GM11168 (cell line): ENCODE results near the gene TMEM198.

Experiments
- in situ Hi-C: fragments of 300-500 bp; cut with MboI; formaldehyde crosslinking; loops from one replicate; pipeline ENCODE4 v1.12.0; 2022; ENCODE audit warnings: low sequenced_read_pairs; ENCODE audit not compliant: unreplicated experiment

Gene TMEM198

DNA sequence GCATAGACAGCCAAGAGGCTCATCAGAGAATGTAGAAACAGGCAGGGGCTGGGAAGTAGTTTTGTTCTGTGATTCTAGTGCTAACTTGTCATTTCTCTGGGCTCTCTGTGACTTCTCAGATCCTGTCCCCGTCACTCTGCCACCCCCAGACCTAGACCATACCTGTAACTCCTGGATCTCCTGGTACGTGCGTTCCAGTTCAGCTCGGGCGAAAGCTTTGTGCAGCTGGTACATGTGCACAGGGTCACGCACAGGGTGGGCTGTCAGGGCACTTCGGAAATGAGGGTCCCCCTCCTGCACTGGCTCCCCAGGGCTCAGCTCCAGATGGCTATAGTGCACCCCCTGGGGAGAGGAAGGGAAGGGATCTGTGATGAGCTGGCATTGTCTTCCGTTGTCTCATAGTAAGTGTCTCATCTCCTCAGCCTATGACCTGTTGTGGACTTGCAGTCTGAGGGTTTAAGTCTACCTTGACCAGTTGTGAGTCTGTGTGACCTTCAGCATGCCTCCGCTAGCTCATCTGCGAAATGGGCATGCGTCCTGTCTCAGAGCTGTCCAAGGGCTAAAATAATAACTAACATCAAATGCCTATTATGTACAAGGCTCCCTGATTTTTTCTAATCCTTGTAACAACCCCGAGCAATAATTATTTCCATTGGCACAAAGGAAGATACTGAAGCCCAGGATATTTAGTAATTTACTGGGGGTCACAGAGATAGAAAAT is 2.9 kb upstream of the TMEM198 start:
- in situ Hi-C loops: loop anchor here (10.0 kb wide), 1 partner anchor 104 kb away; no protein-coding TSS in a partner anchor

DNA sequence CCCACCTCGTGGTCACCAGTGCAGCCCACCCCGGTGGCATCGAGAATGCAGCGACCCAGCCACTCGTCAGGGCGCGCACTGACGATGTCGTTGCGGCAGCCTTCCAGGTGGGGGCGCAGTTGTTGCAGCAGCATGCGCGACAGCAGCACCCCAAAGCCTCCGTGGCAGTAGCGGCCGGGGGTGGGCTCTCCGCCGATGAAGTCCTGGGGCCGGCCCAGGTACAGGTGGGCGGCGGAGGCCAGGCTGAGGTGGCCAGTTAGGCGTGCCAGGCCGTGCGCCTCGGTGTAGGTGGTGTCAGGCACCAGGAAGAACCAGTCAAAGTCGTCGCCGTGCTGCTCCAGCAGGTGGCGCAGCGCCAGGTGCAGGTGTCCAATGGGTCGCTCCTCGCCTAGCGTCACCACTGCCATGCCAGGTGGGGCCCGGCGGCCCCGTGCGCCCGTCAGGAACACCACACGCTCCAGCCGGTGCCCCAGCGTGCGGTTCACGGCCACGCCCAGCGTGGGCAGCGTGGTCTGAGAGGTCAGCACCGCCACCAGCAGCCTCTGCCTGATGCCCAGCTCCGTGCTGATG is 2.1 kb upstream of the TMEM198 start:
- in situ Hi-C loops: loop anchor here (10.0 kb wide), 1 partner anchor 103 kb away; no protein-coding TSS in a partner anchor

DNA sequence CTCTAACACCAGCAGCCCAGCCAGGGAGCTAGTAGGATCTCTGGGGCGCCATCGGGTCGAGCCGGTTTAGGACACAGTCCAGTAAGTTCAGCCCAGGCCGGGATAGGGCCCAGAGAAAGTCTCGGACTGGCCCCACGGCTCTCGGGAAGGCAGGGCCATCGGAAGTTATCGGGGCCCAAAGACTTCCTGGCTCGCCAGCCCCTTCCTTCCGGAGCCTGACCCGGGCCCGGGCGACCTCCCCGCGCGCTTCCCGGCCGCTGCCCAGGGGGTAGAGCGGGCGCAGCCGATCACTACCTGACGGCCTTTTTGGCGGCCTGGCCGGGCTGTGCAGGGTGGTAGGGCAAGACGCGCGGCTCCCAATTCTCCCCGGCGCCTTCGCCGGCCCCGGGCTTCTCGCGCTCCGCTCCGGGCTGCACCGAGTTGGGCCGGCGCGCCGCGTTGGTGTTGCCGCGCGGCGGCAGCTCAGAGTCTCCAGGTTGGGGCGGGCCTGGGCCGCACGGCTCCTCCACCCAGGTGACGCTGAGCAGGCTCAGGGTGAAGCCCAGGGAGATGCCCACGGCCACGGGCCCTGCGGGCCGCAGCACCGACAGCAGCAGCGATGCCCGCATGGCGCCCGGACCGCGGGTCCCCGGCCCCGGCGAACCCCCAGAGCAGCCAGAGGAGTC is 765 bp upstream of the TMEM198 start:
- in situ Hi-C loops: loop anchor here (10.0 kb wide), 1 partner anchor 102 kb away; no protein-coding TSS in a partner anchor

DNA sequence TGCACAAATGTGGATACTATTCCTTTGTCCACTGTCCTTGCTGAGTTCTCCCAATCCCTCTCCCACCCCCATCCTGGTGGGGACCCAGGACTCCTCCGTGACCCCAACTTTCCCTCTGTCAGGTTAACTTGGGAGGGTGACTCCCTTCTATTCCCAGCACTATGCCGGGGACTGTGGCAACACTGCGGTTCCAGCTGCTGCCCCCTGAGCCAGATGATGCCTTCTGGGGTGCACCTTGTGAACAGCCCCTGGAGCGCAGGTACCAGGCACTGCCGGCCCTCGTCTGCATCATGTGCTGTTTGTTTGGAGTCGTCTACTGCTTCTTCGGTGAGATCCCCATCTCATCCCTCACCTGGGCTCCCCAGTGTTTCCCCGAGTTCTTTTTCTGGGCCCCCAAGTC is 739 bp downstream of the TMEM198 start:
- in situ Hi-C loops: loop anchor here (10.0 kb wide), 1 partner anchor 100 kb away; no protein-coding TSS in a partner anchor

DNA sequence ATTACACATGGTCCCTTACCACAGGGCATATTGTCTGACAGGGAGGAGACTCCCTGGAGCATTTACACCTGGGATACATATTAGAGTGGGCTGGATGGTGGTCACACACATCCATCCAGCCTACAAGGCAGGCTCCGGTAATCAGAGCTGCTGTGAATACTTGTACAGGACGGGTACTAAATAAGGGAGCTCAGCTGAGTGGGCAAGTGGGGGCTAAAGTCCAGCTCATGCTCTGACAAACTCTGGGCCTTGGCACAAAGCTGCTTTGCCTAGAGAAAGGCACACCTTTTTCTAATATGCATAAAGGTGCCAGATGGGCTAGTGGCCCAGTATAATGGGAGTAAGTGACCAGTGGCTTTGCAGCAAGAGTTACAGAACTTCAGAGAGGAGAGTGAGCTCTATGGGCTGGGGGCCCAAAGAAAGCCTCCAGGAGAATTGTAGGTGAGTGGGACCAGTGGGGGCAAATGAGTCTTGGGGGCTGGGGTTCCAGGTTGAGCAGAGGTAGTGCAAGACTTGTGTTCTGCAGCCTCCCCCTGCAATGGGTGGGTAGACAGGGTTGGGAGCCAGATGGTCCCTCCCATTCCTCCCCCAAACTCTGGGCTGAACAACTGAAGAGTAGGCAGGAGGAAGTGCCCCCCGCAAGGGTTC is 1.6 kb downstream of the TMEM198 start:
- in situ Hi-C loops: loop anchor here (10.0 kb wide), 1 partner anchor 99 kb away; no protein-coding TSS in a partner anchor

DNA sequence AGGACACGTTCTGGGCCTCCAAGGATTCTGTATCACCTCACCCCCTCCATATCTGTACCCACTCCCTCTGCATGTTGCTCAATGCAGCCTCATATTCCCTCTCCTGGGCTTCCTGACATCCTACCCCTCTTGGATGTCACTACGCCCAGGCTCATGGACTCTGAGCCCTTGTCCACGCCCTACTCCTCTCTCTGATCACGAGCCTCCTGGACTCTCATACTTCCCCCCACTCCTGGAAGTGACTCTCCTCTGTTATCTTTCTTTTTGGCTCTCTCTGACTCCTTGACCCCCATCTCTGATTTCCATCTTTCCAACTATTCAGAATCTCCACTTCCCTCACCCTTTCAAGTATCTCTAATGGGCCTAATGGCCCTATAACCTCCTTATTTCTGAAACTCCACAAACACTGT is 2.1 kb downstream of the TMEM198 start:
- in situ Hi-C loops: loop anchor here (10.0 kb wide), 1 partner anchor 99 kb away; no protein-coding TSS in a partner anchor

DNA sequence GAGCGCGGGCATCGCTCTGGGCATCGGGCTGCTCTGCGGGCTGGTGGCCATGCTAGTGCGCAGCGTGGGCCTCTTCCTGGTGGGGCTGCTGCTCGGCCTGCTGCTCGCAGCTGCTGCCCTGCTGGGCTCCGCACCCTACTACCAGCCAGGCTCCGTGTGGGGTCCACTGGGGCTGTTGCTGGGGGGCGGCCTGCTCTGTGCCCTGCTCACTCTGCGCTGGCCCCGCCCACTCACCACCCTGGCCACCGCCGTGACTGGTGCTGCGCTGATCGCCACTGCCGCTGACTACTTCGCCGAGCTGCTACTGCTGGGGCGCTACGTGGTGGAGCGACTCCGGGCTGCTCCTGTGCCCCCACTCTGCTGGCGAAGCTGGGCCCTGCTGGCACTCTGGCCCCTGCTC is 3.8 kb downstream of the TMEM198 start:
- in situ Hi-C loops: loop anchor here (10.0 kb wide), 1 partner anchor 97 kb away; no protein-coding TSS in a partner anchor

DNA sequence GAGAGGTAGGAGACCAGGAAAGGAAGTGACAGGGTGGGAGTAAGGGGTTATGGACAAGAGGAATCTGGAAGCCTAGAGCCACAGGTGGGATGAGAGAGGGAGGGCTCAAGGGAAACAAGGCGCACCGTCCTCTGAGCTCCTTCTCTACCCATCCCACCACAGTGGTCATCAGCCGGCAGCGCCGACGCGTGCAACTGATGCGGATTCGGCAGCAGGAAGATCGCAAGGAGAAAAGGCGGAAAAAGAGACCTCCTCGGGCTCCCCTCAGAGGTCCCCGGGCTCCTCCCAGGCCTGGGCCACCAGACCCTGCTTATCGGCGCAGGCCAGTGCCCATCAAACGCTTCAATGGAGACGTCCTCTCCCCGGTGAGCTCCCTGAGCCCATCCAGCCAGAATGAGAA is 5.2 kb downstream of the TMEM198 start:
- in situ Hi-C loops: loop anchor here (10.0 kb wide), 1 partner anchor 96 kb away; no protein-coding TSS in a partner anchor

DNA sequence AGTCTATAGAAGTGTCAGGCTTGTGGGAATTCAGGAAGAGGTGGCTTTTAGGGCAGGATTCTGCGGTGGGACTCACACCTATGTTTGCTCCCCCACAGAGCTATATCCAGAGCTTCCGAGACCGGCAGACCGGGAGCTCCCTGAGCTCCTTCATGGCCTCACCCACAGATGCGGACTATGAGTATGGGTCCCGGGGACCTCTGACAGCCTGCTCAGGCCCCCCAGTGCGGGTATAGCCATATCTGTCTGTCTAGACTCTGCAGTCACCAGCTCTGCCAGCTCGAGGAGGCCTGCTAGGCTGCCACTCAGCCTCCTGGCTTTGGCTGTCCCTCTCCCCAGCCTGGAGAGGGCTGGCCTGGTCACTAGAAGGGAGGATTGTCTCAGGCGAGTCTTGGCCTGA is 5.8 kb downstream of the TMEM198 start:
- in situ Hi-C loops: loop anchor here (10.0 kb wide), 1 partner anchor 95 kb away; no protein-coding TSS in a partner anchor

DNA sequence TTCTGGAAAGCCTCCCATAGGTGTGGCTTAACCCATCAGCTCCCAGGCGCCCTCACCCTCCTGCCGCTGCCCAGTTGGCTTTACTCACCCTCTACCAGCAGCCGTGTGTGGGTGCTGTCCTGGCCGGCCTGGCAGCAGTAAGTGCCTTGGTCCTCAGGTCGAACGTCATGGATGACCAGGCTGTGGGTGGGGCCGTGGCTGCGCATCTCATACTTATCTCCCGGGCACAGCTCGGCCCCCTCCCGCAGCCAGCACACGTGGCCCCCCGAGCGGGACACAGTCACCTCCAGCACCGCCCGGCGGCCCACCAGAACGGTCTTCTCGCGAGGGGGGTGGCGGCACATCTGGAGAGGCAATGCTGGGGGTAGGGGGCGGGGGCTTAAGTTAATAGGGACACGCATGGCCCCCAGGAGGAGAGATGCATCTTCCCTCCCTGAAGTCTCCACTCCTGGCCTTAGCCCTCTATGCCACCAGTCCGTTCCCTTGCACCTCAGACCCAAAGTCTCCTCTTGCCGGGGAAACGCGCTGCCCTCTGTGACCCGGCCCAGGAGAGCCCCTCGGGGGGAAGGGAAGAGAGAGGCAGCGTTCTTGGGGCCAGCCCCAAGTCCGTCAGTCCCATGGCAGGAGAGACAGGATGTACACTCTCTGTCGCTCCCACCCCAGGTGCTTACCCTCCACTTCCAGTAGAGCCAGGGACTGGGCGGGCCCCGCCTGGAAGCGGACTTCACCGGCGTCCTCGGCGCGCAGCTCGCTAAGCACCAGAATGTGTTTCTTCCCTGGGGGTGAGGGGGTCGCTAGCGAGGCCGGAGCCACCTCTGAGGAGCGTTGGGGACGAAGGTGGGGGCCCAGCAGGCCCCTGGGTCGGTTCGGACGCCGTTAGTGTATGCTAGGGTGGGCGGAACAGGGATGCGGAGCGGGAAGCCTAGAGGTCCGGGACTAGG is 7.9 kb downstream of the TMEM198 start:
- in situ Hi-C loops: no loop called here

DNA sequence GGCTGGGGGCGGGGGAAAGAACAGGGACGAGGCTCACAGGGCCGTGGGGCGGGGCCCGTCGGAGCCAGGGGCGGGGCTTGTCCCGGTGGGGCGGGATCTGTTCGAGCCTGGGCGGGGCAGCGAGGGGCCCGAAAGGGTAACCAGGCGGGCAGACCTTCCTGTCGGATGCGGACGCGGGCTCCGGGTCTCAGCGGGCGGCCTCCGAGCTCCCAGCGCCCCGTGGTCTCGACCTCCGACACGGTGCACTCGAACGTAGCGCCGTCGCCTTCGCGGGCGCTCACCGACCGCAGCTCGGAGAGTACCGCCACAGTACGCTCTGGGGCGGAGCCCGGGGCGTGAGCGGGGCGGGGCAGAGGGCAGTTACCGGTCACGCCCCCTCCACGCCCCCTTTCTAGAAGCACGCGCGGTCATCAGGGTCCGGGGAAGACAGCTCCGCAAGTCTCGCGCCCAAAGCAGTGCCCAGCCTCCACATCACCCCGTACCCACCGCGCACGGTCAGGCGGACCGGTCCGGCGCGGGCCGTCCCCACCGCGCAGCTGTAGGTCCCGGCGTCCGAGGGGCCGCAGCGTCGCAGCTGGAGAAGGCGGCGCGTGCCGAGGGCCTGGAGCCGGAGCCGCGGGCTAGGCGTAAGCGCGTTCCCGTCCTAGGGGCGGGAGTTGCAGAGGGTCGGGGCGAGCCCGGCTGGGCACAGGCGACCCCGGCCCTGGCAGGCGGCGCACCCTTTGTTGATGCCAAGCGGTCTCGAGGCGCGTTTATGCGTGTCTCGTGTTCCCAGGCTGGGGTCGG is 8.7 kb downstream of the TMEM198 start:
- in situ Hi-C loops: no loop called here

DNA sequence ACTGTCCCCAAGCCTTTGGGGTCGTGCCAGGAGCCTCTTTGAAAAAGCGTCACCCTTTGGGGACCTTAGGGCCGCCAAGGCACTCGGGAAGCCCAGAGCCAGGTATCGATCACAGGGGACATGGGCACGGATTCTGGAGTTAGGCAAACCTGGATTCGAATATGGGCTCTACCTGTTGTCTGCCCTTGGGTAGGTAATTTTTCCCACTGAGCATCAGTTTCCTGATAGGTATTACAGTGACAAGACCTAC is 9.3 kb downstream of the TMEM198 start:
- in situ Hi-C loops: no loop called here

DNA sequence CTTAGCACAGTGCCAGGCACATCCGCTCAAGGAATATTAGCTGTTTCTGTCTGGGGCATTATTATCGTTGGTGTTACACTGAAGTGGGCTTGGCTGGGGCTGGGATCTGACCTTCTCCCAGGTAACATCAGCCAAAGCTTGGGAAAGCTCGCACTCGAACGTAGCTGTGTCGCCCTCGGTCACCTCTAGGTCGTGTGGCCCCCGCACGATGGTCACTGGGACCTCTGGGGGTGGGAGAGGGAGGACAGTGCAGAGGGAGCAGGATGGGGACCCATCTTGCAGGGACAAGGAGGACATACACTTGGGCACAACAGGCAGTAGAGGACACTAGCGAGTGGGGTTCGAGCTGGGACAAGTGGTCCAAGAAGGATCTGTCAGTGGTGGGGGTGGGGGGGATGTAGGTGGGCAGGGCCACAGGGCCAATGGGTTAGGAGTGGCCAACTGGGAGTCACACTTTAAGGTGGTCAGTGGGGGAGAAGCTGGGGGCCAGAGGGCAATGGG is 9.7 kb downstream of the TMEM198 start:
- in situ Hi-C loops: no loop called here

DNA sequence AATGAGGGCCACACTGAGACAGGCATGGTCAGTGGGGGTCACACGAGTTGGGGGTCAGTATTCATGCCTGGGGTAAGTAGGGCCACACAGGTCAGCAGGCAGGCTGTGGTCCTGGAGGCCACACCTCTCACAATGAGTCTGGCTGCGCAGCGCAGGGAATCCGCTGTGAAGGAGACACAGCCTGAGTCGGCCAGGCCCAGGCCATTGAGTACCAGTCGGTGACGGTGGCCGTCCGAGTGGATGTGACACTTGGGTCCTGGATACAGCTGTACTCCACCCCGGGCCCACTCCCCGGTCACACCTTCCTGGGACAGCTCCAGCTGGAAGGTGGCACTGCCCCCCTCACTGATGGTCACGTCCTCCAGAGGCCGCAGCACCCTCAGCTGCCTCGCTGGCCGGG is 10.5 kb downstream of the TMEM198 start:
- in situ Hi-C loops: no loop called here

DNA sequence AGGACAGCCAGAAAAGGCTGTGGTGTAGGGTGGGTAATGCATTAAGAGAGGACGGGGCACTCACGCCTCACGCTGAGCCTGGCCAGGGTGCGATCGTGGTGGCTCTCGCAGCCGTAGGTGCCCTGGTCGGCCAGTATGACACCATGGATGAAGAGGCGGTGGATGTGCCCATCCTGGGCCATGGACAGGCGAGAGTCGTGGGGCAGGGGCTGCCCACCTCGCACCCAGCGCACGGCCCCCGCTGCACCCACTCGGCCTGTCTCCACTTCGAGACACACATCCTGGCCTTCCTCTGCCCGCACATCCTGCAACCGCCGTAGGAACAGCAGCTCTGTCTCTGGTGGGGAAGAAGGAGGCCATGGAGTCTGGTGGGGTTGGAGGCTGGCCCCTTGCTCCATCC is 12.1 kb downstream of the TMEM198 start:
- in situ Hi-C loops: no loop called here

DNA sequence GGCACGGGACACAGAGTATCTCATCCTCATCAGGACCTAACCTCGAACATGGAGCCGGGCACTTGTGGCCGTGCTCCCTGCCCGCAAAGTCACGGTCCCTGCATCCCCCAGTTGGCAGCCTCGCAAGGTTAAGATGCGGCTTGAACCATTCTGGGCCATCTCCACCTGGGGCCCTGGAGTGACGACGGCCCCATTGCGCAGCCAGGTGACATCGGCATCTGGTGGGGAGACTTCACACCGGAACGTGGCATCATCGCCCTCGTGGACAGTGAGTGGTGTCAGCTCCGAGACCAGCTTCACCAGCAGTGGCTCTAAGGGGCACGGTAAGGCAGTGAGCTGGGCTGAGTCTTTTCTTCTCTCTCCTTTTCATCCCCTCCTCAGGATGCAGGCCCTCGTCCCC is 12.6 kb downstream of the TMEM198 start:
- in situ Hi-C loops: no loop called here

DNA sequence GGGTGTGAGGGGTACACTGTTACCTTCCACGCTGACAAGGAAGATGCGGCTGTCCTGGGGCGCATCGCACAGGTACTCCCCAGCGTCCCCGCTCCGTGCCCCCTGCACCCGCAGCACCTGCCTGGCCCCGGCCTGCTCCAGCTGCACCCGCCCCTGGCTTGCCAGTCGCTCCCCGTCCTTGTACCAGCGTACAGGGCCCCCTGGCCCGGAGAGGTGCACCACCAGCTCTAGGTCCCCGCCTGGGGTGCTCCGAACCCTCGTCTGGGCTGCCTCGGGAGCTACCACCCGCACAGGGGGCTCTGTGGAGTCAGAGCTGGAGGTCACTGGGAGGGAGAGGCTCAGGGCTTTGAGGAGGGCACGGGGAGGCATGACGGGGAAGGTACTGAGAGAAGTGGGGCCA is 13.5 kb downstream of the TMEM198 start:
- in situ Hi-C loops: no loop called here

DNA sequence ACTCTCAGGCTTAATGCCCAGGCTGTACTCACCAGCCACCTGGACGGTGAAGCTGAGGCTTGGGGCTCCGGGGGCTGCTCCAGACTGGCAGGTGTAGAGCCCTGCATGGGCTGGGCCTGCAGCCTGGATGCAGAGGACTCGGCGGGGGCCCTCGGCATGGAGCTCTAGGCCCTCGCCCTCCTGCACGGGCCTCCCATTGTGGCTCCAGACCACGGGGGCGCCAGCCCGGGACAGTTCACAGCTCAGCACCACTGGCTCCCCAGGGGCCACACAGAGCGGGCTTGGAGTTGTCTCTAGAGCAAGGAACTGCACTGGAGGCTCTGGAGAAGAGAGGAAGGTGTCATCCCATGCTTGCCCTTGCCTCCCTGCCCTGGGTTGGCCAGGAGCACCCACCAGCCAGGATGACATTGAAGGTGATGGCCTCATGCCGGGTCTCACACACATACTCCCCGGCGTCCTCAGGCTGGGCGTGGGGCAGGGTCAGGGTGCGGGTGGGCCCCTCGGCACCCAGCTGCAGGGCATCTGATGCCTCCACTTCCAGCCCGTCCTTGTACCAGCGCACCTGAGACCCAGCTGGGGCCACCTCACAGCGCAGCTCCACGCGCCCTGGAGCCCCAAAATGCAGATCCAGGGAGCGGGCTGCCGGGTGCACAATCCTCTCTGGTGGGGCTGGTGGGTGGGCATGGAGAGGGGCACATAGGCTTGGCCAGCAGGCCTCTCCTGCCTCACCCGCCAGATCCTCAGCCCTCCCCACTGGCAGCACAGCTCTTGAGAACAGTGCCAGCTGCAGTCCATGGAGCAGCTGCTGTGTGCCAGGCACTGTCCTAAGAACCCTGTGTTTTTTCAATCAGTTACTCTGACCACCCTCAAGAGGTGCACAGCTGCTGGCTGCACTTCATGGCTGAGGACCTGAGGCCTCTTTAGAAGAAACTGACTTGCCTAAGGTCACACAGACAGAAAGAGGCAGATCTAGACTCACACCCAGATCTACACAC is 14.3 kb downstream of the TMEM198 start:
- in situ Hi-C loops: no loop called here
